Measurements from ENCODE around the gene FHL3. TPM values are rescaled to one million over a fixed set of nuclear protein-coding genes. Genes with fewer than 3 reads are reported as not detected.

Gene FHL3
- total and polyA plus RNA-seq, 9 of the 15 experiments (the other 6 are each of a cell fraction or from before 2014, with no cell fraction given): 6.1 to 144 (median 34.1) TPM

GRCh38 chr1:38015978-38016725 lies 10.8 kb upstream of the FHL3 start (continued):
- TF ChIP-seq NFXL1 (CRISPR knock-in tag; IDR thresholded peaks at IDR 0.05) (no peak), ZNF518B (CRISPR knock-in tag; IDR thresholded peaks at IDR 0.05) (no peak), ZNF57 (CRISPR knock-in tag; IDR thresholded peaks at IDR 0.05) (no peak), ATF1 (CRISPR knock-in tag; IDR thresholded peaks at IDR 0.05) (no peak), ATF1 (tag; IDR thresholded peaks at IDR 0.05) (no peak), ZNF324 (CRISPR knock-in tag; IDR thresholded peaks at IDR 0.05) (no peak), ZNF592 (IDR thresholded peaks at IDR 0.05) (peak; percentile 56), SREBF2 (CRISPR knock-in tag; IDR thresholded peaks at IDR 0.05) (no peak), GMEB1 (CRISPR knock-in tag; IDR thresholded peaks at IDR 0.05) (no peak), NELFE (IDR thresholded peaks at IDR 0.05; ENCODE audit: insufficient read depth, insufficient read length) (no peak), KLF10 (CRISPR knock-in tag; IDR thresholded peaks at IDR 0.05) (no peak), JUNB (CRISPR knock-in tag; conservative IDR thresholded peaks at IDR 0.05) (no peak), IFI16 (CRISPR knock-in tag; IDR thresholded peaks at IDR 0.05) (no peak), MEF2D (tag; conservative IDR thresholded peaks at IDR 0.05; ENCODE audit: low read depth) (0 out of 2 replicates have a peak, but pooled peaks have one; percentile 27), NCOR1 (IDR thresholded peaks at IDR 0.05) (no peak)
- TF ChIP-seq, protein P1, sequence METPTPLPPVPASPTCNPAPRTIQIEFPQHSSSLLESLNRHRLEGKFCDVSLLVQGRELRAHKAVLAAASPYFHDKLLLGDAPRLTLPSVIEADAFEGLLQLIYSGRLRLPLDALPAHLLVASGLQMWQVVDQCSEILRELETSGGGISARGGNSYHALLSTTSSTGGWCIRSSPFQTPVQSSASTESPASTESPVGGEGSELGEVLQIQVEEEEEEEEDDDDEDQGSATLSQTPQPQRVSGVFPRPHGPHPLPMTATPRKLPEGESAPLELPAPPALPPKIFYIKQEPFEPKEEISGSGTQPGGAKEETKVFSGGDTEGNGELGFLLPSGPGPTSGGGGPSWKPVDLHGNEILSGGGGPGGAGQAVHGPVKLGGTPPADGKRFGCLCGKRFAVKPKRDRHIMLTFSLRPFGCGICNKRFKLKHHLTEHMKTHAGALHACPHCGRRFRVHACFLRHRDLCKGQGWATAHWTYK (CRISPR knock-in tag; IDR thresholded peaks at IDR 0.05): no peak
